HepG2 (cell line): ENCODE data around the gene POLR2J3. TPM values are rescaled to one million over a fixed set of nuclear protein-coding genes. Genes with fewer than 3 reads are reported as not detected.
"Not testable (repeated sequence)": the region's sequence is repeated elsewhere in the genome, so short reads cannot be mapped to it uniquely, and the experiment has no call there.

Source experiments
- ATAC-seq: fragments of 200-7000 bp; cut with Tn5 transposase; 3 replicates; pipeline ENCODE4 v1.9.1; 2020; ENCODE audit warnings: mild to moderate bottlenecking, moderate library complexity
- BruUV-seq: library from RNA; stranded (reverse); fragments of 400-500 nt; replicated peaks from 2 replicates; lab custom pipeline; 2021; lab: Mats Ljungman, UMichigan
- CTCF ChIA-PET: fragments of 300-600 bp; formaldehyde crosslinking; extraction: SDS; loops from one replicate; lab custom pipeline; 2021; ENCODE audit warnings: low total read pairs, inconsistent platforms, low intra/inter-chr PET ratio; lab: Yijun Ruan, JAX
- POLR2A ChIA-PET: fragments of 350-600 bp; sonication (Branson Sonifier 250); formaldehyde crosslinking; loops from one replicate; lab custom pipeline; 2020; ENCODE audit warnings: antibody characterized with exemption, inconsistent platforms; lab: Yijun Ruan, JAX
- DNase-seq: peaks from one replicate; pipeline ENCODE4 v3.0.0-alpha.2; 2015; ENCODE audit warnings: low spot score
- FAIRE-seq: peaks from 3 replicates; lab custom pipeline; 2011; peaks lifted over from hg19 to GRCh38; lab: Jason Lieb, UNC
- H2AFZ ChIP-seq: one replicate; pipeline ENCODE4 v1.6.1; 2011; ENCODE audit warnings: low read length, inconsistent platforms
- H3K27ac ChIP-seq: fragments of 300-600 bp; 3 replicates; pipeline ENCODE4 v1.8.0; 2011; ENCODE audit warnings: mixed run types, mild to moderate bottlenecking, mixed read lengths, low read length, inconsistent platforms; ENCODE audit not compliant: insufficient read depth; ENCODE audit errors: extremely low read length
- H3K27me3 ChIP-seq, 2 experiments: fragments of 200-600 bp in 1 of 2; 2 replicates in 1 of 2; 3 replicates in 1 of 2; pipeline versions ENCODE4 v1.6.0 to v1.8.0; 2011; ENCODE audit warnings: low read length in 2 of 2, mild to moderate bottlenecking in 2 of 2, moderate library complexity in 2 of 2, inconsistent platforms in 1 of 2; ENCODE audit not compliant: insufficient read depth in 2 of 2, control insufficient read depth in 1 of 2
- H3K36me3 ChIP-seq, 2 experiments: fragments of 200-600 bp in 1 of 2; replicated peaks in 1 of 2; 2 replicates in 1 of 2; 3 replicates in 1 of 2; pipeline versions ENCODE4 v1.5.1 to v1.8.0; 2011; ENCODE audit warnings: low read length in 2 of 2, inconsistent platforms in 1 of 2; ENCODE audit not compliant: insufficient read depth in 2 of 2, control insufficient read depth in 1 of 2
- H3K4me1 ChIP-seq: 2 replicates; pipeline ENCODE4 v1.5.1; 2012; ENCODE audit warnings: low read length, inconsistent platforms; ENCODE audit not compliant: insufficient read depth
- H3K4me2 ChIP-seq: 2 replicates; pipeline ENCODE4 v1.6.0; 2011; ENCODE audit warnings: low read depth, low read length, inconsistent platforms
- H3K4me3 ChIP-seq, 3 experiments: fragments of 200-600 bp in 1 of 3; sonication (generic), shearing (Covaris generic) in 1 of 3; replicated peaks in 1 of 3; 2 replicates each; pipeline ENCODE4 v1.5.1; 2011 to 2016; ENCODE audit warnings: low read length in 3 of 3, inconsistent platforms in 2 of 3, low read depth in 2 of 3, mild to moderate bottlenecking in 2 of 3, control low read depth in 1 of 3, mixed read lengths in 1 of 3; ENCODE audit not compliant: insufficient read depth in 1 of 3
- H3K79me2 ChIP-seq: one replicate; pipeline ENCODE4 v1.6.1; 2011; ENCODE audit warnings: low read length, inconsistent platforms; ENCODE audit not compliant: insufficient read depth
- H3K9ac ChIP-seq: 2 replicates; pipeline ENCODE4 v1.6.0; 2011; ENCODE audit warnings: mild to moderate bottlenecking, low read depth, low read length, inconsistent platforms; ENCODE audit not compliant: insufficient read depth
- H3K9me3 ChIP-seq: 2 replicates; pipeline ENCODE4 v1.5.1; 2012; ENCODE audit warnings: mild to moderate bottlenecking, low read length
- H4K20me1 ChIP-seq: 2 replicates; pipeline ENCODE4 v1.6.0; 2011; ENCODE audit warnings: inconsistent platforms, mild to moderate bottlenecking, low read length, moderate library complexity; ENCODE audit not compliant: insufficient read depth
- WGBS: methylation state at CpG from one replicate; pipeline ENCODE4 v1.1.6; 2017; ENCODE audit warnings: low lambda C conversion rate; 5-methylcytosine and 5-hydroxymethylcytosine counted together
- in situ Hi-C: cut with HindIII; loops from 2 replicates; pipeline ENCODE4 v1.10.0; 2017; ENCODE audit warnings: low pct_unique_long_range_greater_than_20kb; ENCODE audit not compliant: extremely low pct_ligation_motif_present
- intact Hi-C: fragments of 100-400 bp; cut with micrococcal nuclease; formaldehyde crosslinking; loops from one replicate; pipeline ENCODE4 v1.10.0; 2022; ENCODE audit not compliant: unreplicated experiment
- polyA plus RNA-seq, 8 experiments: library from polyadenylated mRNA; depleted of rRNA in 3 of 8; stranded (reverse) in 7 of 8; unstranded in 1 of 8; fragments of >200 nt; fragmentation: Illumina TruSeq in 4 of 8; extraction: Trizol in 4 of 8; gene quantifications; 2 replicates each; pipeline versions ENCODE4 v1.2.1 to v1.2.3, GENCODE V29; 2011 to 2016; ENCODE audit warnings: low read depth in 4 of 8, missing spikeins in 1 of 8, mixed read lengths in 1 of 8; ENCODE audit not compliant: insufficient read depth in 1 of 8
- total RNA-seq, 5 experiments: library from RNA; depleted of rRNA; stranded (reverse); fragments of >200 nt; fragmentation: Illumina TruSeq; extraction: Trizol; gene quantifications; 2 replicates each; pipeline ENCODE4 v1.2.3, GENCODE V29; 2016; ENCODE audit warnings: low read depth in 1 of 5

POLR2J3 gene
- total and polyA plus RNA-seq, 2 of the 13 experiments (the other 11 are each of a cell fraction or from before 2014, with no cell fraction given) = 28.0 to 36.5 TPM

DNA sequence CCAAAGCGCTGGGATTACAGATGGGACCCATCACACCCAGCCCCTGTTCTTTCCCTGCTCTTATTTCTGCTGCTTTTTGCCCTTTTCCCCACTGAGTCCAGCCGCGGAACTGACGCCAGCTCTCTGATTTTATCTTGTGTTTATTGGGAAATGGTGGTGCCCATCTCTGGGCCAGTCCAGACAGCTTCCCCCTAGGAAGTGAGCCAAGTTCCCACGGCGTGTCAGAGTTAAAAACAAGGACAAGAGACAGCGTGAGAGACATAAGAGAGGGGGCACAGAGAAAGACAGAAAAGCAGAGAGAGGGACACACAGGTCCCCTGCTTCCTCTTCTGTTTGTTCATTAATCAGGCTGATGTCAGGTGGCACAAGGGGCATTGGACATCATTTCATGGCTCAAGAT is 40.8 kb downstream of the POLR2J3 start:
- H3K9ac ChIP-seq, POLR2A ChIA-PET, ATAC-seq, H3K4me2 ChIP-seq, H4K20me1 ChIP-seq, CTCF ChIA-PET, H3K36me3 ChIP-seq, intact Hi-C loops, FAIRE-seq, in situ Hi-C loops, DNase-seq, H2AFZ ChIP-seq, H3K27ac ChIP-seq, BruUV-seq, H3K4me3 ChIP-seq, H3K79me2 ChIP-seq, H3K9me3 ChIP-seq, H3K4me1 ChIP-seq, H3K27me3 ChIP-seq: not testable (repeated sequence)
- WGBS = no CpG with 5 or more reads among the region's 7 CpGs

DNA sequence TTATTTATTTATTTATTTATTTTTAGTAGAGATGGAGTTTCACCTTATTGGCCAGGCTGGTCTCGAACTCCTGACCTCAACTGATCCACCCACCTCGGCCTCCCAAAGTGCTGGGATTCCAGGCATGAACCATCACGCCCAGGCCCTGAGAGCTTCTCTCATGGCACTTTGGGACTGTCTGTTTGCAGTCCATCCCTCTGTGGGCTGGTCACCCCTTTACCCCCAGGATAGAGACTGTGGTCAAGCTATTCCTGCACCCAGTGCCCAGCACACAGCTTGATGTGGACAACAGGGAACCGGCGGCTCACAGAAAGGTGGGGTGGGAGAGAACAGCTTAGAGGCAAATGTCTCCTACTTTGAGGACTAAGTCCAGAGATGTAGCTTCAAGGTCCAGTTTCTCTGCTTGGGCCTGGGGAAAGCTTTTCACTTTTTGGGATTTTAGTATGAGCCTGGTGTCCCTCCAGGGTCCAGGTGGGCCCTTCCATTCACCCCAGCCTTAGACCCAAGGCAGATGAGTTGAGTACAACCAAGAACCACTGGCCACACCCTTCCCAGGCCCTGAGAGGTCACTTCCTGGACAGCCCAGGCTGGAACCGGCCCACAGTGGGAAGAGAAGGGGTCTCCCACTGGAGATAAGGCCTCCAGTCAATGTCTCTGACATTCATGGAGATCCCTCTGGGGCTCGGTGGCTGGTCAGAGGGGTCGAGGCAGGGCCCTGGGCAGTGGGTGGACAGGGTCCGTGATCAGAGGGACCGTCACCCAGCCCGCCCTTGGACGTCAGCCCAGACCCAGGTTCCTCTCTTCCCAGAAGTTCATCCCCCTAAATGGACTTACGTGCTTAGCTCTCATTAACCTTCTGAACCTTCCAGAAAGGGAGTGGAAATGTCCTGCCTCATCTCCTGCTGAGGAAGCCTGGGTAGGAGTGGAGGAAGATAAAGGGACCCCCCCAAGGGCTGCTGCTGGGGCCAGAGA is 44.3 kb downstream of the POLR2J3 start:
- CTCF ChIA-PET, H3K9me3 ChIP-seq, POLR2A ChIA-PET, H3K4me1 ChIP-seq, H3K36me3 ChIP-seq, H3K27ac ChIP-seq, intact Hi-C loops, H3K27me3 ChIP-seq, H2AFZ ChIP-seq, DNase-seq, H4K20me1 ChIP-seq, FAIRE-seq, H3K9ac ChIP-seq, H3K4me2 ChIP-seq, H3K4me3 ChIP-seq, in situ Hi-C loops, BruUV-seq, H3K79me2 ChIP-seq: not testable (repeated sequence)
- peak; percentile 11 for ATAC-seq
- 81% methylated on average over 5 of the region's 13 CpGs for WGBS

DNA sequence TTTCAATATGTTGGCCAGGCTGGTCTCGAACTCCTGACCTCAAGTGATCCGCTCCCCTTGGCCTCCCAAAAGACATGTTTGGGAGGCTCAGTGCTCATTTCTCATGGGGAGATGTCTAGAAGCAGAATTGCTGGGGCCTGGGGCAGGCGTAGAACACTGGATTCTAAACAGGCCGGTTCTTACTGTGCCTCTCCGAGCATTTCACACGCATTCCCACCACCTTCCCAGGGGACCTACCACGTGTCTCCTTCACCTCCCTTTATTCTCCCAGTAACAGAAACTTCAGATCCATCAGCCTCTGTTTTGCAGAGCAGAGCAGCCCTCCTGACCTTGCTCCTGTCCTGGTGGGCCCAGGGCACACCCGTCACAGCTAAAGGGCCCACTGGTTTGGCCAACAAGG is 45.2 kb downstream of the POLR2J3 start:
- CTCF ChIA-PET, in situ Hi-C loops, FAIRE-seq, H3K79me2 ChIP-seq, H3K4me3 ChIP-seq, H3K4me2 ChIP-seq, H3K36me3 ChIP-seq, H2AFZ ChIP-seq, H3K4me1 ChIP-seq, H4K20me1 ChIP-seq, H3K27ac ChIP-seq, BruUV-seq, ATAC-seq, DNase-seq, H3K9ac ChIP-seq, H3K9me3 ChIP-seq, POLR2A ChIA-PET, intact Hi-C loops, H3K27me3 ChIP-seq: not testable (repeated sequence)
- 73% methylated on average over 1 of the region's 8 CpGs for WGBS

DNA sequence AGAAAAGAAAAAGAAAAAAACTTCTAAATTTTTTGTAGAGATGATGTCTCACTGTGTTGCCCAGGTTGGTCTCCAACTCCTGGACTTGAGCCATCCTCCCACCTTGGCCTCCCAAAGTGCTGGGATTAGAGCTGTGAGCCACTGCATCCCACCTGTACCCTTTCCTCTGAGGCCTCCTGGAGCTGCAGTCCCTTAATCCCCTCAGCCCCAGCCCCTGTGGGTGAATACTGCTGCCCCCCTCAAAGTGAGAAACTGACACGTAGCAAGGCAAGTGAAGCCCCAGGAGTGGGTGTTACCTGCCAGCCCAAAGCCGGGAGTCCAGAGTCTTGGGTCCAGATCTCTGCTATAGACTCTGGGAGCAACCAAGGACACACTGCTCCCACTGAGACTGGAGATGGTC is 47.6 kb downstream of the POLR2J3 start:
- DNase-seq, H3K79me2 ChIP-seq, FAIRE-seq, H4K20me1 ChIP-seq, CTCF ChIA-PET, intact Hi-C loops, H3K4me1 ChIP-seq, H3K9me3 ChIP-seq, H3K4me2 ChIP-seq, H3K4me3 ChIP-seq, H3K36me3 ChIP-seq, BruUV-seq, H2AFZ ChIP-seq, H3K27ac ChIP-seq, in situ Hi-C loops, H3K9ac ChIP-seq, H3K27me3 ChIP-seq, POLR2A ChIA-PET: not testable (repeated sequence)
- ATAC-seq = peak; percentile 10
- WGBS = no CpG with 5 or more reads among the region's 2 CpGs
